Mesenchymal stem cell (in vitro differentiated cells and primary cell): ENCODE data around the gene IGSF1.

Source experiments
- DNase-seq: peaks from one replicate; pipeline ENCODE4 v3.0.0-alpha.2; 2013
- H2AFZ ChIP-seq: one replicate; pipeline ENCODE4 v1.6.1; 2013; ENCODE audit warnings: low read depth, mild to moderate bottlenecking, control low read depth, inconsistent platforms, low read length, moderate library complexity
- H2AK5ac ChIP-seq: 2 replicates; pipeline ENCODE4 v1.6.1; 2013; ENCODE audit warnings: low read length, moderate library complexity, mild to moderate bottlenecking, inconsistent platforms; ENCODE audit not compliant: severe bottlenecking
- H2BK120ac ChIP-seq: one replicate; pipeline ENCODE4 v1.6.1; 2013; ENCODE audit warnings: low read depth, mild to moderate bottlenecking, inconsistent platforms, low read length, moderate library complexity
- H2BK12ac ChIP-seq, 2 experiments: one replicate each; pipeline ENCODE4 v1.6.1; 2013; ENCODE audit warnings: inconsistent platforms in 2 of 2, low read length in 2 of 2, mild to moderate bottlenecking in 2 of 2, moderate library complexity in 2 of 2, control low read depth in 1 of 2
- H2BK15ac ChIP-seq: one replicate; pipeline ENCODE4 v1.6.1; 2013; ENCODE audit warnings: mild to moderate bottlenecking, low read depth, inconsistent platforms; ENCODE audit not compliant: poor library complexity, severe bottlenecking
- H2BK5ac ChIP-seq: 2 replicates; pipeline ENCODE4 v1.6.1; 2013; ENCODE audit warnings: low read depth, mild to moderate bottlenecking, low read length, control low read depth, inconsistent platforms; ENCODE audit not compliant: poor library complexity, severe bottlenecking
- H3K14ac ChIP-seq, 2 experiments: one replicate each; pipeline ENCODE4 v1.6.1; 2013; ENCODE audit warnings: inconsistent platforms in 2 of 2, low read length in 2 of 2, control low read depth in 1 of 2, mild to moderate bottlenecking in 1 of 2, moderate library complexity in 1 of 2
- H3K18ac ChIP-seq, 2 experiments: one replicate each; pipeline ENCODE4 v1.6.1; 2013; ENCODE audit warnings: inconsistent platforms in 2 of 2, low read length in 2 of 2, control low read depth in 1 of 2, low read depth in 1 of 2, mild to moderate bottlenecking in 1 of 2
- H3K23ac ChIP-seq, 2 experiments: one replicate each; pipeline ENCODE4 v1.6.1; 2013; ENCODE audit warnings: inconsistent platforms in 2 of 2, low read length in 2 of 2, mild to moderate bottlenecking in 2 of 2, moderate library complexity in 2 of 2, control low read depth in 1 of 2
- H3K27ac ChIP-seq: 2 replicates; pipeline ENCODE4 v1.5.1; 2013; ENCODE audit warnings: mild to moderate bottlenecking, moderate library complexity, low read length, control low read depth, inconsistent platforms; ENCODE audit not compliant: poor library complexity, severe bottlenecking
- H3K27me3 ChIP-seq, 2 experiments: 2 replicates each; pipeline versions ENCODE4 v1.6.1 to v1.7.0; 2013; ENCODE audit warnings: low read length in 2 of 2, mild to moderate bottlenecking in 2 of 2, moderate library complexity in 2 of 2, control low read depth in 1 of 2, inconsistent platforms in 1 of 2; ENCODE audit not compliant: control insufficient read depth in 1 of 2, insufficient read depth in 1 of 2
- H3K36me3 ChIP-seq, 2 experiments: 2 replicates each; pipeline versions ENCODE4 v1.6.1 to v1.7.0; 2013; ENCODE audit warnings: low read length in 2 of 2, control low read depth in 1 of 2, inconsistent platforms in 1 of 2, low read depth in 1 of 2, mild to moderate bottlenecking in 1 of 2; ENCODE audit not compliant: insufficient read depth in 2 of 2, control insufficient read depth in 1 of 2
- H3K4ac ChIP-seq, 2 experiments: one replicate each; pipeline ENCODE4 v1.6.1; 2013; ENCODE audit warnings: inconsistent platforms in 2 of 2, low read length in 2 of 2, mild to moderate bottlenecking in 2 of 2, moderate library complexity in 2 of 2, control low read depth in 1 of 2, low read depth in 1 of 2
- H3K4me1 ChIP-seq: 2 replicates; pipeline ENCODE4 v1.6.1; 2013; ENCODE audit warnings: low read depth, low read length, control low read depth; ENCODE audit not compliant: control insufficient read depth, insufficient read depth
- H3K4me2 ChIP-seq: 2 replicates; pipeline ENCODE4 v1.6.1; 2013; ENCODE audit warnings: low read length, mild to moderate bottlenecking, inconsistent platforms; ENCODE audit not compliant: poor library complexity, severe bottlenecking
- H3K4me3 ChIP-seq, 2 experiments: 2 replicates each; pipeline versions ENCODE4 v1.5.1 to v1.7.0; 2013; ENCODE audit warnings: low read length in 2 of 2, mild to moderate bottlenecking in 2 of 2, control low read depth in 1 of 2, low read depth in 1 of 2; ENCODE audit not compliant: insufficient read depth in 1 of 2
- H3K79me1 ChIP-seq: replicated peaks from 2 replicates; pipeline ENCODE4 v1.6.1; 2013; ENCODE audit warnings: mild to moderate bottlenecking, control low read depth, low read length, inconsistent platforms; ENCODE audit not compliant: poor library complexity, severe bottlenecking
- H3K9ac ChIP-seq: 2 replicates; pipeline ENCODE4 v1.7.0; 2013; ENCODE audit warnings: mild to moderate bottlenecking, low read length, moderate library complexity
- H3K9me3 ChIP-seq: 2 replicates; pipeline ENCODE4 v1.7.0; 2013; ENCODE audit warnings: mild to moderate bottlenecking, low read length; ENCODE audit not compliant: control insufficient read depth
- H4K8ac ChIP-seq: one replicate; pipeline ENCODE4 v1.6.1; 2013; ENCODE audit warnings: inconsistent platforms, mild to moderate bottlenecking, low read length, moderate library complexity
- H4K91ac ChIP-seq: one replicate; pipeline ENCODE4 v1.6.1; 2013; ENCODE audit warnings: mild to moderate bottlenecking, low read length, inconsistent platforms
- WGBS: methylation state at CpG from one replicate; pipeline ENCODE4 v1.1.7; 2013; ENCODE audit warnings: mixed read lengths; 5-methylcytosine and 5-hydroxymethylcytosine counted together

Gene IGSF1

GRCh38 chrX:131306601-131307000 lies 17.5 kb upstream of the IGSF1 start:
- H3K18ac ChIP-seq = no peak overlapping the region
- H2BK12ac ChIP-seq = no peak overlapping the region
- H3K23ac ChIP-seq = no peak overlapping the region
- no peak overlapping the region for H2BK5ac ChIP-seq
- H3K36me3 ChIP-seq = no peaks in the 10 kb centered on the region
- H4K8ac ChIP-seq = no peak overlapping the region
- H3K27ac ChIP-seq = peak overlapping the region; percentile 61
- H2AK5ac ChIP-seq = no peak overlapping the region
- no peak overlapping the region for H3K4me3 ChIP-seq
- H3K79me1 ChIP-seq = no peaks in the 10 kb centered on the region
- H3K4ac ChIP-seq = no peak overlapping the region
- H2BK15ac ChIP-seq = no peak overlapping the region
- no peaks in the 10 kb centered on the region for H3K4me1 ChIP-seq
- H3K9ac ChIP-seq = no peak overlapping the region
- peaks cover 0 to 8% of the 10 kb centered on the region in 2 experiments for H3K27me3 ChIP-seq
- no peak overlapping the region for H3K4me2 ChIP-seq
- H3K9me3 ChIP-seq = no peaks in the 10 kb centered on the region
- no peak overlapping the region for H2AFZ ChIP-seq
- 17% methylated on average over 1 of the region's 1 CpG for WGBS
- H3K14ac ChIP-seq = no peak overlapping the region
- no peak for DNase-seq
- no peak overlapping the region for H4K91ac ChIP-seq
- no peak overlapping the region for H2BK120ac ChIP-seq

GRCh38 chrX:131305926-131306325 lies 16.8 kb upstream of the IGSF1 start:
- no peak overlapping the region for H2AFZ ChIP-seq
- H2BK5ac ChIP-seq = no peak overlapping the region
- H3K4me2 ChIP-seq = no peak overlapping the region
- H3K27ac ChIP-seq = no peak overlapping the region
- no peak overlapping the region for H2BK15ac ChIP-seq
- DNase-seq = peak; percentile 2
- H4K8ac ChIP-seq = no peak overlapping the region
- no peak overlapping the region for H2BK12ac ChIP-seq
- no peaks in the 10 kb centered on the region for H3K9me3 ChIP-seq
- H3K23ac ChIP-seq = no peak overlapping the region
- H3K4ac ChIP-seq = no peak overlapping the region
- H3K18ac ChIP-seq = no peak overlapping the region
- H2BK120ac ChIP-seq = no peak overlapping the region
- WGBS = 40% methylated on average over 1 of the region's 2 CpGs
- H3K79me1 ChIP-seq = no peaks in the 10 kb centered on the region
- H3K14ac ChIP-seq = no peak overlapping the region
- no peaks in the 10 kb centered on the region for H3K4me1 ChIP-seq
- H3K9ac ChIP-seq = no peak overlapping the region
- H3K27me3 ChIP-seq = peaks cover 0 to 8% of the 10 kb centered on the region in 2 experiments
- H3K4me3 ChIP-seq = no peak overlapping the region
- no peak overlapping the region for H2AK5ac ChIP-seq
- no peak overlapping the region for H4K91ac ChIP-seq
- H3K36me3 ChIP-seq = no peaks in the 10 kb centered on the region

DNA sequence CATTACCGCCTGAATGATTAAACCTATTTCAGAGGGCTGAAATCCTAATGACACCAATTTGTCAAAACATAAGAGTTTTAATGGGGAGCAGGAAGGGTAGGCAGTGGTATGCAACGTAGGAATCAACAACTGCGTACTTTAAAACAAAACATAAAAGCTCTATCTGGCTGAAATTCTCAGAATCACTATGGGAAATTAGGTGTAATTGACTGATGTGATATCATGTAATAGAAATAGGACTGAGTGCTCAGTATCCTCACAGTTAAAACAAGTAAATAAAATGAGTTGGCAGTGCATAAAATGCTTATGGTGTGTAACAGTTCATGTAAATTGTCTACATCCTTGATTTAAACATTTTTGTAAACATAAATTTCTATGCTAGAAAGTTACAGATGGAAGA lies 13.6 kb upstream of the IGSF1 start:
- Histone ChIP-seq H3K9me3 (no peaks in the 10 kb centered on the region), H2BK12ac (no peak overlapping the region), H3K4ac (no peak overlapping the region), H3K18ac (no peak overlapping the region), H2AFZ (no peak overlapping the region), H3K27ac (no peak overlapping the region), H3K14ac (no peak overlapping the region), H2BK15ac (no peak overlapping the region), H4K8ac (no peak overlapping the region), H2BK120ac (no peak overlapping the region), H3K9ac (no peak overlapping the region), H3K36me3 (no peaks in the 10 kb centered on the region), H3K23ac (no peak overlapping the region), H2AK5ac (no peak overlapping the region), H3K4me1 (no peaks in the 10 kb centered on the region), H3K79me1 (no peaks in the 10 kb centered on the region), H3K4me3 (no peak overlapping the region), H2BK5ac (no peak overlapping the region), H3K4me2 (no peak overlapping the region), H4K91ac (no peak overlapping the region), H3K27me3 (peaks cover 0 to 17% of the 10 kb centered on the region in 2 experiments)
- DNase-seq = no peak
- WGBS = no CpG with 5 or more reads among the region's 3 CpGs

- Histone ChIP-seq H3K27ac (no peak overlapping the region), H3K23ac (no peak overlapping the region), H2BK120ac (no peak overlapping the region), H3K27me3 (peaks cover 0 to 17% of the 10 kb centered on the region in 2 experiments), H2BK5ac (no peak overlapping the region), H3K9ac (no peak overlapping the region), H2BK12ac (no peak overlapping the region), H3K4ac (no peak overlapping the region), H2AFZ (no peak overlapping the region), H4K8ac (no peak overlapping the region), H3K4me1 (no peaks in the 10 kb centered on the region), H4K91ac (no peak overlapping the region), H3K36me3 (no peaks in the 10 kb centered on the region), H3K4me3 (no peak overlapping the region), H3K4me2 (no peak overlapping the region), H3K18ac (no peak overlapping the region), H2AK5ac (no peak overlapping the region), H3K14ac (no peak overlapping the region), H2BK15ac (no peak overlapping the region), H3K79me1 (no peaks in the 10 kb centered on the region), H3K9me3 (no peaks in the 10 kb centered on the region)
- no peak for DNase-seq
- 80% methylated on average over 4 of the region's 5 CpGs for WGBS
These were observed 12.0 kb upstream of the IGSF1 start for GRCh38 chrX:131301155-131301554.
